Naive thymus-derived CD4-positive, alpha-beta T cell (primary cell): ENCODE data around the gene TIE1. TPM values are rescaled to one million over a fixed set of nuclear protein-coding genes. Genes with fewer than 3 reads are reported as not detected.
A peak's percentile ranks its signal among the peaks of the same experiment; 100 is the strongest.

Experiments used
- ATAC-seq: fragments of 150-1000 bp; cut with Tn5 transposase; 2 replicates; pipeline ENCODE4 v1.10.0; 2021; ENCODE audit warnings: mild to moderate bottlenecking, moderate library complexity
- CTCF ChIA-PET: fragments of 350-600 bp; sonication (Branson Sonifier 250); formaldehyde crosslinking; loops from one replicate; lab custom pipeline; 2021; ENCODE audit warnings: antibody characterized with exemption; lab: Charles Lee
- POLR2A ChIA-PET: fragments of 350-600 bp; sonication (Branson Sonifier 250); formaldehyde crosslinking; loops from one replicate; lab custom pipeline; 2021; ENCODE audit warnings: antibody characterized with exemption, inconsistent platforms; lab: Charles Lee
- DNase-seq, 9 donors: peaks; one replicate each; pipeline versions ENCODE4 v3.0.0 to v3.0.0-alpha.2; 2020 to 2022; ENCODE audit warnings: mixed read lengths in 1 of 9
- H3K27ac ChIP-seq: one replicate; pipeline ENCODE4 v1.7.0; 2013; ENCODE audit warnings: mild to moderate bottlenecking, low read depth, low read length, moderate library complexity
- H3K27me3 ChIP-seq, 2 donors: one replicate each; pipeline ENCODE4 v1.7.0; 2013; ENCODE audit warnings: low read length in 2 of 2, mild to moderate bottlenecking in 2 of 2, moderate library complexity in 2 of 2; ENCODE audit not compliant: control insufficient read depth in 2 of 2, insufficient read depth in 2 of 2
- H3K36me3 ChIP-seq, 3 experiments: 1 replicate in 2 of 3; 2 replicates in 1 of 3; pipeline ENCODE4 v1.7.0; 2013; ENCODE audit warnings: low read length in 3 of 3, mild to moderate bottlenecking in 3 of 3, moderate library complexity in 1 of 3; ENCODE audit not compliant: insufficient read depth in 3 of 3, control insufficient read depth in 2 of 3
- H3K4me1 ChIP-seq, 2 donors: one replicate each; pipeline ENCODE4 v1.7.0; 2013; ENCODE audit warnings: low read length in 2 of 2, mild to moderate bottlenecking in 2 of 2, moderate library complexity in 1 of 2; ENCODE audit not compliant: control insufficient read depth in 2 of 2, insufficient read depth in 2 of 2
- H3K4me3 ChIP-seq: 2 replicates; pipeline ENCODE4 v1.7.0; 2013; ENCODE audit warnings: mild to moderate bottlenecking, low read length
- H3K9me3 ChIP-seq, 3 experiments: 1 replicate in 2 of 3; 2 replicates in 1 of 3; pipeline ENCODE4 v1.7.0; 2013; ENCODE audit warnings: low read length in 3 of 3; ENCODE audit not compliant: control insufficient read depth in 2 of 3
- H3K27ac Mint-ChIP-seq, 9 donors: one replicate each; pipeline ENCODE4 v1.8.0; 2020 to 2022; ENCODE audit warnings: mixed read lengths in 9 of 9, mild to moderate bottlenecking in 8 of 9, moderate library complexity in 5 of 9, inconsistent platforms in 2 of 9
- H3K27me3 Mint-ChIP-seq, 5 donors: one replicate each; pipeline ENCODE4 v1.8.0; 2021 to 2022; ENCODE audit warnings: mixed read lengths in 5 of 5, mild to moderate bottlenecking in 1 of 5
- H3K36me3 Mint-ChIP-seq, 5 donors: one replicate each; pipeline ENCODE4 v1.8.0; 2020 to 2022; ENCODE audit warnings: mixed read lengths in 5 of 5, mild to moderate bottlenecking in 3 of 5, inconsistent platforms in 1 of 5
- H3K4me1 Mint-ChIP-seq, 7 donors: one replicate each; pipeline ENCODE4 v1.8.0; 2020 to 2022; ENCODE audit warnings: mixed read lengths in 7 of 7, mild to moderate bottlenecking in 3 of 7, inconsistent platforms in 1 of 7
- H3K4me3 Mint-ChIP-seq, 10 donors: one replicate each; pipeline ENCODE4 v1.8.0; 2020 to 2022; ENCODE audit warnings: mild to moderate bottlenecking in 10 of 10, mixed read lengths in 10 of 10, moderate library complexity in 6 of 10, inconsistent platforms in 2 of 10
- H3K9me3 Mint-ChIP-seq, 11 donors: one replicate each; pipeline ENCODE4 v1.8.0; 2020 to 2022; ENCODE audit warnings: mixed read lengths in 11 of 11, mild to moderate bottlenecking in 4 of 11, inconsistent platforms in 1 of 11, moderate library complexity in 1 of 11
- intact Hi-C, 2 donors: fragments of 100-400 bp; cut with micrococcal nuclease; formaldehyde crosslinking; loops; one replicate each; pipeline ENCODE4 v1.15.1; 2023
- polyA plus RNA-seq, 2 donors: library from polyadenylated mRNA; unstranded; fragments of 300-500 nt; fragmentation: Illumina TruSeq; gene quantifications; one replicate each; pipeline ENCODE4 v1.2.3, GENCODE V29; 2021
- total RNA-seq, 6 experiments: library from RNA in 5 of 6; stranded (reverse) in 5 of 6; gene quantifications; 1 replicate in 5 of 6; 2 replicates in 1 of 6; pipeline ENCODE4 v1.2.3 and lab custom pipeline; 2021 to 2026

Gene TIE1
- total and polyA plus RNA-seq, 7 experiments from 2014 or later, result 0.19 to 1.9 TPM; not detected in 5

DNA sequence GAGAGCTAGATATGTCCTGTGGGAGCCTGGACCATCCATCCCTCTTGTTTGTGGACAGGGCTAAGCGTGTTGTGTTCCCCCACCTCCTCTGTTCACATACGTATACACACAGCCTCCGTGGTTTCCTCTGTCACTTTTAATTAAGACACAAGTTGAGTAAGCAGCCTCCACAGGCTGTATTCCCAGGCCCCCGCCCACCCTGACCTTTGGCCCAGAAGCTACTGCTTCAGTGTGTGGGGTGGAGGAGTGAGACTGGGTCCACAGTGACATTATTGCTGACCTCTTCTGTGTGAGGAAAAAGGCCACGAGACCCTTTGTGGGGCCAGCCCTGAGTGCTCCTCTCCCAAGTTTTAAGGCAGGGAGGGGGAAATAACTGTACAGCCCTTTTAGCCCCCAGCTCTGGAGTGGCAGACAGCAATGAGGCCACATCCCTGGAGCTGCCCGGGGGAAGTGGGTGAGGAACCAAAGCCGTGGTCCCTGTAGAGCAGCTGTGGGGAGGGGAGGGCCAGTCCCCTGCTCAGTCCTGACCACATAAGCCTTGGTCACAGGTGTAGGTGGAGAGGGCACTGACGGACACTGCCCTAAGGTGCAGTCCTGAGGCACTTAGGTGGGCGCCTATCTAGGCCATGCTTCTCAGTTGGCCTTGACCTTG, 62.6 kb downstream of the TIE1 start:
- no peaks in the 10 kb centered on the region for H3K27me3 ChIP-seq
- H3K4me1 ChIP-seq, result peaks cover 11 to 21% of the 10 kb centered on the region in 2 donors
- no peak overlapping the region for H3K4me3 ChIP-seq
- DNase-seq, result no peak
- no peak for ATAC-seq
- POLR2A ChIA-PET, result interaction anchor here (1.0 kb wide), 1 partner anchor 27 kb away, joined by 3 read pairs; the partner anchor contains the start of genes MED8 and SZT2
- H3K27ac ChIP-seq, result no peak overlapping the region
- peaks cover 10 to 39% (median 10%) of the 10 kb centered on the region in 3 experiments for H3K36me3 ChIP-seq
- peaks cover 18 to 68% (median 34%) of the 10 kb centered on the region in 7 donors for H3K4me1 Mint-ChIP-seq
- H3K27me3 Mint-ChIP-seq, result no peaks in the 10 kb centered on the region
- intact Hi-C loops, result loop anchor here (10.0 kb wide), 4 partner anchors 291 to 611 kb away; partner anchors contain the start of genes ATP6V0B (in 1 of the 2), B4GALT2 (in 1 of the 2), DPH2 (in 1 of the 2) and KDM4A (in 1 of the 2)
- peak overlapping the region in 1 of 10 donors; percentile 25 for H3K4me3 Mint-ChIP-seq
- no peak overlapping the region for H3K27ac Mint-ChIP-seq
- no peaks in the 10 kb centered on the region for H3K9me3 ChIP-seq
- CTCF ChIA-PET, result no interaction called here
- peaks cover 5 to 59% (median 13%) of the 10 kb centered on the region in 5 donors for H3K36me3 Mint-ChIP-seq
- H3K9me3 Mint-ChIP-seq, result no peaks in the 10 kb centered on the region

DNA sequence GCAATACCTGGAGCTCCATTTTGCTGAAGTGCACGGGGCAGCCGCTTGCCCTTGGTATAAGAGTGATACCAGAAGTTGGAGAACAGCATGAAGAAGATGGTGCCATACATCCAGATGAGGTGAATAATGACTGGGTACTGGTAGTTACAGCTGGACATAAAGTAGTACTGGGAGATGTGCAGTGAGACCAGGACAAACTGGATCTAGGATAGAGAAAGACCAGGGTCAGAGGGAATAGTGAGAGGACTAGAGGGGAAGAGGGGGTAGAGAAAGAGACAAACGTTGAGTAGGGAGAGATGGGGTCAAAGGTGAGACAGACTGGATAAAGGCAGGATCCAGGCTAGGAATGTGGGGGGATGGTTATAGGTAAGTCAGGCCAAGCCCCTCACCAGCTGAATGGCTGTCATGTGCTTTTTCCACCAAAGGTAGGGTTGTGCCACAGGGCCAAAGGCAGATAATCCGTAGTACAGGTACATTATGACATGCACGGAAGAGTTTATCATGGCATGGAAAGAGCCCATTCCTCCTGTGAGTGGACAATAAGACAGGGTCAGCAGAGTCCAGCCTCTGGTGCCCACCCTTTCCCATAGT, 63.2 kb downstream of the TIE1 start:
- no peaks in the 10 kb centered on the region for H3K27me3 ChIP-seq
- H3K27ac Mint-ChIP-seq, result peak overlapping the region in 1 of 9 donors; percentile 68
- H3K36me3 ChIP-seq, result peaks cover 10 to 39% (median 10%) of the 10 kb centered on the region in 3 experiments
- intact Hi-C loops, result loop anchor here (10.0 kb wide), 4 partner anchors 291 to 611 kb away; partner anchors contain the start of genes ATP6V0B (in 1 of the 2), B4GALT2 (in 1 of the 2), DPH2 (in 1 of the 2) and KDM4A (in 1 of the 2)
- H3K36me3 Mint-ChIP-seq, result peaks cover 5 to 59% (median 13%) of the 10 kb centered on the region in 5 donors
- ChIA-PET POLR2A (interaction anchor here (1.0 kb wide), 1 partner anchor 26 kb away, joined by 3 read pairs; the partner anchor contains the start of genes MED8 and SZT2), CTCF (interaction anchor here (0.6 kb wide), 1 partner anchor 56 kb away, joined by 5 read pairs; no protein-coding TSS in a partner anchor)
- ATAC-seq (no peak), DNase-seq (no peak)
- H3K4me1 ChIP-seq, result peaks cover 15 to 26% of the 10 kb centered on the region in 2 donors
- H3K9me3 ChIP-seq, result no peaks in the 10 kb centered on the region
- H3K27ac ChIP-seq, result no peak overlapping the region
- no peaks in the 10 kb centered on the region for H3K9me3 Mint-ChIP-seq
- peaks cover 19 to 73% (median 35%) of the 10 kb centered on the region in 7 donors for H3K4me1 Mint-ChIP-seq
- no peak overlapping the region for H3K4me3 ChIP-seq
- H3K27me3 Mint-ChIP-seq, result no peaks in the 10 kb centered on the region
- H3K4me3 Mint-ChIP-seq, result peak overlapping the region in 1 of 10 donors; percentile 23

DNA sequence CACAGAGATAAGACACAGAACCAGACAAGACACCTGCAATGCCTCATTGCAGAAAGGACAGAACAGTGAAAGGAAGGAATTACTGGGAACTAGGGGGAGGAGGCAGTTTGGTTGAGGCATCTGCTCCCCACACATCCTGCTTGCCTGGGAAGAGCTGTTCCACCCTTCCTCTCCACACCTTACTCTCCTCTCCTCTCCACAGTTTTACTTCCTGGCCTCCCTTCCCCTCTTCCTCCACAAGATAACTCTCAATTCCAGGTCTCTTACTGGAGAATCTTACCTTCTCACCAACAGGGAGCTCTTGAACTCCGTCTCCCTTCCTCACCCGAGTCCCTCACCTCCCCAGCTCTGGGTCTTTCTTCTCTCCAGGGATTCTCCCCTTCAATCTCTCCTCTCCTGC, 64.9 kb downstream of the TIE1 start:
- Mint-ChIP-seq H3K36me3 (peaks cover 5 to 50% (median 13%) of the 10 kb centered on the region in 5 donors), H3K4me1 (peaks cover 24 to 63% (median 32%) of the 10 kb centered on the region in 7 donors), H3K9me3 (no peaks in the 10 kb centered on the region), H3K4me3 (peak overlapping the region; percentile 0 to 97 (median 78)), H3K27me3 (no peaks in the 10 kb centered on the region), H3K27ac (peak overlapping the region; percentile 43 to 94 (median 74))
- Histone ChIP-seq H3K36me3 (peaks cover 10 to 39% (median 10%) of the 10 kb centered on the region in 3 experiments), H3K27me3 (no peaks in the 10 kb centered on the region), H3K4me1 (peaks cover 13 to 22% of the 10 kb centered on the region in 2 donors), H3K27ac (peak overlapping the region; percentile 90), H3K9me3 (no peaks in the 10 kb centered on the region), H3K4me3 (no peak overlapping the region)
- POLR2A ChIA-PET, result interaction anchor here (0.5 kb wide), 1 partner anchor 550 kb away, joined by 4 read pairs; no protein-coding TSS in a partner anchor
- CTCF ChIA-PET, result no interaction called here
- DNase-seq (no peak), ATAC-seq (no peak)
- intact Hi-C loops, result loop anchor here (5.0 to 10.0 kb wide), 6 partner anchors 87 to 847 kb away; partner anchors contain the start of genes HYI (in 2 of the 2), ATP6V0B (in 1 of the 2), B4GALT2 (in 1 of the 2) and DMAP1 (in 1 of the 2)

DNA sequence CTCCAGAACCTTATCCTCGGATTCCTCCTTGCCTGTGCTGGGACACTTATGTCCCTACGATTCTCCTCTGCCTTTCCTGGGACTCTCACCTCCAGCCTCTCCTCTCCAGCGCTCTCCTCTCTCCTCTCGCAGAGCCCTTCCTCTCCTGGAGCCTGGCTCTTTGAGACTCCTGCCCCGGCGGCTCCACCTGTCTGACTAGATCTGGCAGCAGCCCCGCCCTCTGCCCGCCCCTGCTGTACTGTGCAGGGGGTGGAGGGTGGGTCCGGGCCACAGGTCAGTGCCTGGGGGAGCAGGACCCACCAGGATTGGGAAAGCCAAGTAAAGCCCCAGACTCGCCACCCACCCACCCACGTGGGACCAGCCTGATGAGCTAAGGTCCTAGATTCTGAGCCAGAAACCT, 65.4 kb downstream of the TIE1 start:
- Histone ChIP-seq H3K27me3 (no peaks in the 10 kb centered on the region), H3K4me3 (no peak overlapping the region), H3K4me1 (peaks cover 13 to 22% of the 10 kb centered on the region in 2 donors), H3K36me3 (peaks cover 10 to 39% (median 10%) of the 10 kb centered on the region in 3 experiments), H3K27ac (peak overlapping the region; percentile 90), H3K9me3 (no peaks in the 10 kb centered on the region)
- Mint-ChIP-seq H3K4me3 (peak overlapping the region; percentile 6 to 97 (median 90)), H3K36me3 (peaks cover 5 to 48% (median 13%) of the 10 kb centered on the region in 5 donors), H3K4me1 (peaks cover 24 to 63% (median 37%) of the 10 kb centered on the region in 7 donors), H3K9me3 (no peaks in the 10 kb centered on the region), H3K27ac (peak overlapping the region; percentile 64 to 95 (median 85)), H3K27me3 (no peaks in the 10 kb centered on the region)
- ChIA-PET CTCF (no interaction called here), POLR2A (no interaction called here)
- ATAC-seq, result no peak
- intact Hi-C loops, result loop anchor here (5.0 to 10.0 kb wide), 6 partner anchors 86 to 846 kb away; partner anchors contain the start of genes HYI (in 2 of the 2), ATP6V0B (in 1 of the 2), B4GALT2 (in 1 of the 2) and DMAP1 (in 1 of the 2)
- no peak for DNase-seq

DNA sequence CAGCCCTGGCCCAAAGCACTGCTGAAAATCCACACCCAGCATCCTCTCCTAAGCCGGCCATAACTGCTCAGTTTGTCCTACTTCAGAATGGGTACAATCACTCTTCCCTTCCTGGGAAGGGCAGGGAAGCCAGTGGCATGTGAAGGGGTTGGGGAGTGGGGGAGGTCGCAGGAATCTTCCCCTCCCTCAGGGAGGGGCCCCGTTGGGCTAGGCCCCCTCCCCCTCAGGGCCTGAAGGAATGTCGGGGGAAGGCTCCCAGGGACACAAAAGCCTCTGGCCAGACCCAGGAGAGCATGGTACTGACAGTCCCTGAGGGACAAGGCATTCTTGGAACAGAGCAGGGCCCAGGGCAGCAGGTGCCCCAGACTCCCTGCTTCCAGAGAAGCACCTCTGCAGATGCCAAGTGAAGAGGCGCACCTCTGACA, 65.8 kb downstream of the TIE1 start:
- Histone ChIP-seq H3K9me3 (no peaks in the 10 kb centered on the region), H3K27me3 (no peaks in the 10 kb centered on the region), H3K4me3 (peak overlapping the region; percentile 66), H3K4me1 (peaks cover 13 to 22% of the 10 kb centered on the region in 2 donors), H3K36me3 (peaks cover 10 to 38% (median 10%) of the 10 kb centered on the region in 3 experiments), H3K27ac (peak overlapping the region; percentile 90)
- H3K9me3 Mint-ChIP-seq, result no peaks in the 10 kb centered on the region
- H3K36me3 Mint-ChIP-seq, result peaks cover 5 to 44% (median 13%) of the 10 kb centered on the region in 5 donors
- CTCF ChIA-PET, result interaction anchor here (0.6 kb wide), 1 partner anchor 279 kb away, joined by 3 read pairs; no protein-coding TSS in a partner anchor
- H3K27ac Mint-ChIP-seq, result peak overlapping the region; percentile 85 to 95 (median 91)
- peak overlapping the region; percentile 85 to 97 (median 90) for H3K4me3 Mint-ChIP-seq
- intact Hi-C loops, result loop anchor here (5.0 to 10.0 kb wide), 6 partner anchors 86 to 846 kb away; partner anchors contain the start of genes HYI (in 2 of the 2), ATP6V0B (in 1 of the 2), B4GALT2 (in 1 of the 2) and DMAP1 (in 1 of the 2)
- ATAC-seq (no peak), DNase-seq (no peak)
- H3K4me1 Mint-ChIP-seq, result peaks cover 24 to 59% (median 41%) of the 10 kb centered on the region in 7 donors
- POLR2A ChIA-PET, result interaction anchor here (1.1 kb wide), 1 partner anchor 9 kb away, joined by 3 read pairs; no protein-coding TSS in a partner anchor
- H3K27me3 Mint-ChIP-seq, result no peaks in the 10 kb centered on the region
